Measurements from ENCODE around the gene LYPD3. TPM values are rescaled to one million over a fixed set of nuclear protein-coding genes. Genes with fewer than 3 reads are reported as not detected.

The LYPD3 gene
- total RNA-seq, 1 experiment from 2014 or later: 1.8 TPM

GRCh38 chr19:43511324-43511723 lies 45.9 kb upstream of the LYPD3 start:
- H3K9me3 ChIP-seq (ENCODE audit: control insufficient read depth, low read depth, low read length): no peaks in the 10 kb centered on the region
- H3K18ac ChIP-seq (ENCODE audit: insufficient read length, low read depth, low read length): no peak overlapping the region
- H3K79me2 ChIP-seq (ENCODE audit: insufficient read depth, low read length): no peaks in the 10 kb centered on the region
- H2BK5ac ChIP-seq (ENCODE audit: insufficient read length, low read length): no peak overlapping the region
- no CpG with 5 or more reads among the region's 5 CpGs for WGBS (ENCODE audit: extremely low coverage, insufficient read length, low lambda C conversion rate)
- H2BK15ac ChIP-seq (ENCODE audit: low read depth, low read length): no peak overlapping the region
- Mint-ChIP-seq H3K4me1 (no peaks in the 10 kb centered on the region; a peak in 1 of 4 replicates), H3K27ac (no peak overlapping the region), H3K4me3 (no peak overlapping the region), H3K9me3 (peaks cover 0 to 5% of the 10 kb centered on the region in 2 experiments; a peak in 3 of 5 replicates), H3K27me3 (ENCODE audit: low read depth) (no peaks in the 10 kb centered on the region), H3K36me3 (ENCODE audit: insufficient read depth in 1 of 3, low read depth in 3 of 3) (peaks cover 24 to 32% (median 24%) of the 10 kb centered on the region in 3 experiments)
- no peak overlapping the region for H3K14ac ChIP-seq (ENCODE audit: insufficient read depth, low read length)
- H3K79me1 ChIP-seq (ENCODE audit: insufficient read depth, low read depth, low read length, poor library complexity, severe bottlenecking): no peaks in the 10 kb centered on the region
- no peak overlapping the region for H2BK120ac ChIP-seq (ENCODE audit: low read depth, low read length, poor library complexity, severe bottlenecking)
- no peak overlapping the region for H2BK20ac ChIP-seq (ENCODE audit: low read depth, low read length, poor library complexity, severe bottlenecking)
- H3K27ac ChIP-seq (ENCODE audit: insufficient read length, low read depth, low read length): no peak overlapping the region
- no peaks in the 10 kb centered on the region for H3K23me2 ChIP-seq (ENCODE audit: insufficient read length, low read depth, low read length, poor library complexity, severe bottlenecking)
- H3K56ac ChIP-seq (ENCODE audit: insufficient read length, low read depth, low read length): no peak overlapping the region
- H4K5ac ChIP-seq (ENCODE audit: insufficient read length, low read depth, low read length): no peak overlapping the region
- no peak overlapping the region for H4K8ac ChIP-seq (replicated peaks; ENCODE audit: insufficient read length, low read depth, low read length)
- no peak overlapping the region for H3K4ac ChIP-seq (ENCODE audit: low read depth, low read length)
- no peaks in the 10 kb centered on the region for H4K20me1 ChIP-seq (ENCODE audit: control insufficient read depth, insufficient read depth, insufficient read length)
- no peaks in the 10 kb centered on the region for H3K27me3 ChIP-seq (ENCODE audit: insufficient read depth, low read length)
- TF ChIP-seq, protein P1, sequence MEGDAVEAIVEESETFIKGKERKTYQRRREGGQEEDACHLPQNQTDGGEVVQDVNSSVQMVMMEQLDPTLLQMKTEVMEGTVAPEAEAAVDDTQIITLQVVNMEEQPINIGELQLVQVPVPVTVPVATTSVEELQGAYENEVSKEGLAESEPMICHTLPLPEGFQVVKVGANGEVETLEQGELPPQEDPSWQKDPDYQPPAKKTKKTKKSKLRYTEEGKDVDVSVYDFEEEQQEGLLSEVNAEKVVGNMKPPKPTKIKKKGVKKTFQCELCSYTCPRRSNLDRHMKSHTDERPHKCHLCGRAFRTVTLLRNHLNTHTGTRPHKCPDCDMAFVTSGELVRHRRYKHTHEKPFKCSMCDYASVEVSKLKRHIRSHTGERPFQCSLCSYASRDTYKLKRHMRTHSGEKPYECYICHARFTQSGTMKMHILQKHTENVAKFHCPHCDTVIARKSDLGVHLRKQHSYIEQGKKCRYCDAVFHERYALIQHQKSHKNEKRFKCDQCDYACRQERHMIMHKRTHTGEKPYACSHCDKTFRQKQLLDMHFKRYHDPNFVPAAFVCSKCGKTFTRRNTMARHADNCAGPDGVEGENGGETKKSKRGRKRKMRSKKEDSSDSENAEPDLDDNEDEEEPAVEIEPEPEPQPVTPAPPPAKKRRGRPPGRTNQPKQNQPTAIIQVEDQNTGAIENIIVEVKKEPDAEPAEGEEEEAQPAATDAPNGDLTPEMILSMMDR (conservative IDR thresholded peaks at IDR 0.05): no peak
- H2AFZ ChIP-seq (ENCODE audit: low read length): no peak overlapping the region
- DNase-seq: no peak
- H3K9ac ChIP-seq (ENCODE audit: extremely low read depth, insufficient read length, low read length): no peak overlapping the region
- H3K4me1 ChIP-seq (ENCODE audit: insufficient read depth, low read length): no peaks in the 10 kb centered on the region
- H3T11ph ChIP-seq (ENCODE audit: low read length): no peak overlapping the region
- H2AK5ac ChIP-seq (ENCODE audit: insufficient read length, low read length): no peak overlapping the region
- H4K91ac ChIP-seq (ENCODE audit: insufficient read length, low read depth, low read length): no peak overlapping the region
- no peak overlapping the region for H2BK12ac ChIP-seq (ENCODE audit: insufficient read length, low read depth, low read length)
- H3K23ac ChIP-seq (ENCODE audit: insufficient read length, low read depth, low read length): no peak overlapping the region
- H3K4me2 ChIP-seq (ENCODE audit: insufficient read depth, insufficient read length, low read length): no peak overlapping the region

All from H9 (cell line).